NCI-H82 treated with DMSO at 0.1 percent for 48 hours (cell line): Measurements from ENCODE around the gene ABCG2.

ENCODE experiments used
- DNase-seq: peaks from one replicate; lab custom pipeline; 2025; ENCODE audit not compliant: unreplicated experiment; lab: John Stamatoyannopoulos, UW

Gene ABCG2

GRCh38 chr4:88158489-88159228 is at the start of gene ABCG2:
ABCG2 (minus strand) TSS chr4:88158639; CDS start chr4:88139995, 18,644 bp downstream.
- DNase-seq = no peak

- DNase-seq = no peak
Measured at GRCh38 chr4:88208156-88208555, 49.7 kb upstream of the ABCG2 start.

- DNase-seq = no peak
Measured at GRCh38 chr4:88207171-88207570, 48.7 kb upstream of the ABCG2 start.

- DNase-seq = no peak
Measured at GRCh38 chr4:88204882-88205281, 46.4 kb upstream of the ABCG2 start.

- DNase-seq = no peak
Measured at GRCh38 chr4:88202443-88202842, 44.0 kb upstream of the ABCG2 start.

GRCh38 chr4:88200186-88200585 is 41.7 kb upstream of the ABCG2 start:
- no peak for DNase-seq

GRCh38 chr4:88196523-88197185 is 38.2 kb upstream of the ABCG2 start:
- DNase-seq = no peak

- no peak for DNase-seq
Measured at GRCh38 chr4:88196013-88196365, 37.5 kb upstream of the ABCG2 start.

- no peak for DNase-seq
Measured at GRCh38 chr4:88195328-88196012, 37.0 kb upstream of the ABCG2 start.

- no peak for DNase-seq
Measured at GRCh38 chr4:88191404-88191803, 33.0 kb upstream of the ABCG2 start.

GRCh38 chr4:88189881-88190585 is 31.6 kb upstream of the ABCG2 start:
- no peak for DNase-seq

- DNase-seq = no peak
Measured at GRCh38 chr4:88189418-88189738, 30.9 kb upstream of the ABCG2 start.

GRCh38 chr4:88188738-88189417 is 30.4 kb upstream of the ABCG2 start:
- no peak for DNase-seq

- DNase-seq = no peak
Measured at GRCh38 chr4:88187766-88188165, 29.3 kb upstream of the ABCG2 start.

- no peak for DNase-seq
Measured at GRCh38 chr4:88185906-88186305, 27.5 kb upstream of the ABCG2 start.

- no peak for DNase-seq
Measured at GRCh38 chr4:88179261-88179660, 20.8 kb upstream of the ABCG2 start.

GRCh38 chr4:88178626-88179231 is 20.3 kb upstream of the ABCG2 start:
- no peak for DNase-seq

GRCh38 chr4:88177983-88178625 is 19.7 kb upstream of the ABCG2 start:
- no peak for DNase-seq

- DNase-seq = no peak
Measured at GRCh38 chr4:88172987-88173386, 14.5 kb upstream of the ABCG2 start.

GRCh38 chr4:88171206-88171605 is 12.8 kb upstream of the ABCG2 start:
- no peak for DNase-seq
